Limb (tissue), 2 donors: ENCODE measurements around the gene SMCO4.
"Not testable (repeated sequence)": the region's sequence is repeated elsewhere in the genome, so short reads cannot be mapped to it uniquely, and the experiment has no call there.

Experiments
- DNase-seq, 2 donors: peaks; one replicate each; pipeline ENCODE4 v3.0.0-alpha.2; 2016; ENCODE audit errors: extremely low spot score in 2 of 2

The SMCO4 gene

DNA sequence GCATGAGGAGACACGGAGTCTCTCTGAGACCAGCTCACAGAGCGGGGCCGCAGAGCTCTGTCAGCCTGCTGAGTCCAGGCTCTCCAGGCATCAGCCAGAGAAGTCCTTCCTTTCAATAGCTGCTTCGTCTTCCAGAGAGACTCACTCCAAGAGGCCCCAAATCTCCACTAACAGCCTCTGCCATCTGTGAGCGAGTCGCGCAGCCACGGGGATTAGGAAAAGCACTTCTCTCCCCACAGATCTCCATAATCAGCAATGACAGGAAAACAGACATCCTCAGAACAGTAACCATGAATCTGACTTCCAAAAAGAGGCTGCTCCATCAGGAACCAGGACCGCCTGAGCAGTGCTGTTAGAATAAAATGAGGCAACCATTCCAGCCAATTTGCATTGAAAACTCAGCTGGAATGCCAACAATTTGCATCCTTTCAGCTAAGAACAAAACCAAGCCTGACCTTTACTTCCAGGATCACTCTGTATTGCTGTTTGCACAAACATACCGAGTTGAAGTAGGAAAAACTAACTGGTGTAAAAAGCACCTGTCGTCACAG, 65.4 kb downstream of the SMCO4 start:
- DNase-seq: no peak

DNA sequence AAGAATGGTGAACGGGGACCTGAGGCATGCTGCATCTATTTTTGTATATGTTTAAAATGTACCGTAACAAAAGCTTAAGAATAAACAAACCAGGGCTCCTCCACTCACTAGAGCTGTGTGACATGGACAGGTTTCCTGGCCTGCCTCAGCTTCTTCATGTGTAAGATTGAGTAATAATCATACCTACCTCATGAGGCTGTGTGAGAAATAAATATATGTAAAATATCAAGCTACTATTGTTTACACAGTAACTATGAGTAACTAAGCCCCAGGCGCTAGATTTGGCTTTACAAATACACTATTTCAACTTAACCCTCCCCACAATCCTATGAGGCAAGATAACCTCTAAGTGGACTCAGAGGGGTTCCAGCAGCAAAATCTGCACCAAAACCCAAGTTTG, 66.4 kb downstream of the SMCO4 start:
- no peak for DNase-seq

DNA sequence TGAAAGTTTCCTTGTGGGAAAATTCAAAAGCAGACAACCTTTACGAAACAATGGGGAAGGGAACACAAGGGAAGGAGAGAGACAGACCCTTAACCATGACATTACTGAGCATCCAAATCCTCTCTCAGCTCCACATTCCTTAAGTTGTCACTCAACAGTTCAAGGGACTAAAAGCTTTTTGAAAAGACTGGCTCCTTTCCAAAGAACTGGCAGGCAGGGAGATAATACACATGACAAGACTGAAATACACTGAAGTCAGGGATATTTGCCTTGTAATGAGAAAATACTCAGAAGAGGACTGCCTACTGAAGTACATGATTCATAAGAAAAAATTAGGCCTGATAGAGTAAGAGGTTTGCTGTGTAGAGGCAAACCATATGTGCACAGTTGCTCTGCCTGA, 69.1 kb downstream of the SMCO4 start:
- DNase-seq: no peak

DNA sequence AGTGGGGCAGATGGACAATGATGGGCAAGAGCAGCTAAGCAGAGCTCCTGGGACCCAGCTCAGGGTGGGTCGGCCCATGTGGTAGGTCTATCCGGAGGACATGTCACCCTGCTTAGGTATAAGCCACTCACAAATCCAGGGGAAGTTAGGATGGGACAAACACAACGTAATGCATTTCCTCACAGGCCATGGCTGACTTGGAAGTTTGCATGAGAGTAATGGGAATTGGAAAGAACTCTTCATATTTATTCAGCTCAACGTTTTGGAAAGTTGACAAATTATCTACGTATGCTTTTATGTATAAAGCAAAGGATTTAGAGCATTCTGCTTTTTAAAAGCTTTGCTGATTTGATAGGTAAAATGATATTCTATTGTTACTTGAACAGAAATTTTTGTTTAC, 74.9 kb downstream of the SMCO4 start:
- no peak for DNase-seq

DNA sequence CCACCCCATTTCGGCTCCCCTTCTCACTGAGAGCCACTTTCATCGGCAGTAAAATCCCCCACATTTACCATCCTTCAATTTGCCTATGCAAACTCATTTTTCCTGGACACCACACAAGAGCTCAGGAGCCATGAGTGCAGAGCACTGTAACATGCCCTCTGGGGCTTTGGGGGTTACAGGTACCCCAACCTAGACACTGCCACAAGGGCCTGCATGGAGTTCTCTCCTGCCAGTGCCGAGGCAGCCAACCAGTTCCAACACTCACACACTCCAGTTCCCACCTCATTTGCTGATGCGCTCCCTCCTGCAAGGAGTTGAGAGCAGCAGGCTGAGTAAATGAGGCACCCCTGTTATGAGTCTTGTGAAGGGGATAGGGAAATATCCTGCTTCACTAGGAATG, 76.1 kb downstream of the SMCO4 start:
- DNase-seq: no peak

DNA sequence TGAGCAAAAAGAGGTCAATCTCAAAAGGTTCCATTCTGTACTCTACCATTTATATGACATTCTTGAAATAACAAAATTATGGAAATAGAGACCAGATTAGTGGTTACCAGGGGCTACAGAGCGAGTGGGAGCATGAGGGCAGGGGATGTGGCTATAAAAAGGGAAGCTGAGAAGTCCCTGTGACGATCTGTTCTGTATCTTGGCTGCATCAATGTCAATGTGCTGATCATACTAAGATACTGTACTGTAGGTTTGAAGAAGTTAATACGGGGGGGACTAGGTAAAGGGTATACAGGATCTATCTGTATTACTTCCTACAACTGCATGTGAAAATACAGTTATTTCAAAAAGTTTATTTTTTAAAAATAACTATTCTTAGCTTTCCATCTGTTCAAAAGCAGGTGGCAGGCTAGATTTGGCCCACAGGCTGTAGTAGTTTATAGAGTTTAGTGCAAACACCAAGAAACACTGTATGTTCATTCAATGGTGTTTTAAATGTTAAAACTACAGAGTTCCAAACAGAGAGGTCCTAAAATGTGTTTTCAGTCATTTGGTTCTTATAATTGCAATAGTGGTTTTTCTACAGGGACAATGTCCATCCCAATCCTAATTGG, 78.2 kb downstream of the SMCO4 start:
- DNase-seq: no peak

DNA sequence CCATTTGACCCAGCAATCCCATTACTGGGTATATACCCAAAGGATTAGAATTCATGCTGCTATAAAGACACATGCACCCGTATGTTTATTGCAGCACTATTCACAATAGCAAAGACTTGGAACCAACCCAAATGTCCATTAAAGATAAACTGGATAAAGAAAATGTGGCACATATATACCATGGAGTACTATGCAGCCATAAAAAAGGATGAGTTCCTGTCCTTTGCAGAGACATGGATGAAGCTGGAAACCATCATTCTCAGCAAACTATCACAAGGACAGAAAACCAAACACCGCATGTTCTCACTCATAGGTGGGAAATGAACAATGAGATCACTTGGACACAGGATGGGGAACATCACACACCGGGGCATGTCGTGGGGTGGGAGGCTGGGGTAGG, 79.5 kb downstream of the SMCO4 start:
- DNase-seq: not testable (repeated sequence)

DNA sequence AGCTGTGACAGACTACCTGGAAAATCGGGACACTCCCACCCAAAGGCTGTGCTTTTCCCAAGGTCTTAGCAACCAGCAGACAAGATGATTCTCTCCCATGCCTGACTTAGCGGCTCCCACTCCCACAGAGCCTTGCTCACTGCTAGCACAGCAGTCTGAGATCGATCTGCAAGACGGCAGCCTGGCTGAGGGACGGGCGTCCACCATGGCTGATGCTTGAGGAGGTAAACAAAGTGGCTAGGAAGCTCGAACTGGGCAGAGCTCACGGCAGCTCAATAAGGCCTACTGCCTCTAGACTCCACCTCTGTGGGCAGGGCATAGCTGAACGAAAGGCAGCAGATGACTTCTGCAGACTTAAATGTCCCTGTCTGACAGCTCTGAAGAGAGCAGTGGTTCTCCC, 84.9 kb downstream of the SMCO4 start:
- DNase-seq: no peak

DNA sequence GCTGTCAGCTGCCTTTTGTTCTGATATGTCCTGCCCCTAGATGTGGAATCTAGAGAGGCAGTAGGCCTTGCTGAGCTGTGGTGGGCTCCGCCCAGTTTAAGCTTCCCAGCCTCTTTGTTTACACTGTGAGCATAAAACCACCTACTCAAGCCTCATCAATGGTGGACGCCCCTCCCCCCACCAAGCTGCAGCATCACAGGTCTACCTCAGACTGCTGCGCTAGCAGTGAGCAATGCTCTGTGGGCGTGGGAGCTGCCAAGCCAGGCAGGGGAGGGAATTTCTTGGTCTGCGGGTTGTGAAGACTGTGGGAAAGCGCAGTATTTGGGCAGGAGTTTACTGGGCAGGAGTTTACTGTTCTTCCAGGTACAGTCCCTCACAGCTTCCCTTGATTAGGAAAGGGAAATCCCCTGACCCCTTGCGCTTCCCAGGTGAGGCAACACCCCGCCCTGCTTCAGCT, 98.5 kb downstream of the SMCO4 start:
- DNase-seq: no peak

DNA sequence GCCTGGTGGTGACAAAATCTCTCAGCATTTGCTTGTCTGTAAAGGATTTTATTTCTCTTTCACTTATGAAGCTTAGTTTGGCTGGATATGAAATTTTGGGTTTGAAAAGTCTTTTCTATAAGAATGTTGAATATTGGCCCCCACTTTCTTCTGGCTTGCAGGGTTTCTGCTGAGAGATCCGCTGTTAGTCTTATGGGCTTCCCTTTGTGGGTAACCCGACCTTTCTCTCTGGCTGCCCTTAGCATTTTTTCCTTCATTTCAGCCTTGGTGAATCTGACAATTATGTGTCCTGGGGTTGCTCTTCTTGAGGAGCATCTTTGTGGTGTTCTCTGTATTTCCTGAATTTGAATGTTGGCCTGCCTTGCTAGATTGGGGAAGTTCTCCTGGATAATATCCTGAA, 100.0 kb downstream of the SMCO4 start:
- not testable (repeated sequence) for DNase-seq

DNA sequence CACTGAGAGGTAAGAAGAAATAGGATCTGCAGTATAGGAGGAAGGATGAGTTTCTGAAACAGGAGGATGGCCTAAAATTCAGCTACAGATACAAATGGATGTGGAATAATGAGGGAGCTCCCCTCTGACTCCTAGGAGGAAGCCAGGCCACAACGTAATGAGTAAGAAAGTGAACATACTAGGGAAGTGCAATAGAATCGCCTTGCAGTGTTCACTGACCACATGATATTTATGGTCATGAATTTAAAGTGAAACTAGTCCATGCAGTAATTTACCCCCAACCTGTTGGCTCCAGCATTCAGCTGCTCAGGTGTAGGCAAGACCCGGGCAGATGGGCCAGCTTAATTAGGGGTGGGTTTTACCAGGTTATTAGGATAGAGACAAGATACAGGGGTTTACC, 110.9 kb downstream of the SMCO4 start:
- DNase-seq: no peak
